MM.1S (cell line): ENCODE measurements around the gene SORT1.
"Not testable (repeated sequence)": the region's sequence is repeated elsewhere in the genome, so short reads cannot be mapped to it uniquely, and the experiment has no call there.

Experiments
- DNase-seq: peaks from one replicate; pipeline ENCODE4 v3.0.0-alpha.2; 2015
- H2AFZ ChIP-seq: fragments of 300-600 bp; sonication (generic); 2 replicates; pipeline ENCODE4 v1.6.0; 2016; ENCODE audit warnings: antibody characterized with exemption, low read length
- H3F3A ChIP-seq: fragments of 300-600 bp; sonication (generic); 2 replicates; pipeline ENCODE4 v1.6.1; 2016; ENCODE audit warnings: mild to moderate bottlenecking, antibody characterized with exemption, low read length, moderate library complexity, mixed read lengths; ENCODE audit not compliant: insufficient read depth
- H3K27ac ChIP-seq: fragments of 300-600 bp; sonication (generic); 2 replicates; pipeline ENCODE4 v1.5.1; 2016; ENCODE audit warnings: mild to moderate bottlenecking, low read length
- H3K27me3 ChIP-seq: fragments of 300-600 bp; sonication (generic); replicated peaks from 2 replicates; pipeline ENCODE4 v1.6.0; 2016; ENCODE audit warnings: low read length; ENCODE audit not compliant: insufficient read depth
- H3K36me3 ChIP-seq: fragments of 300-600 bp; sonication (generic); replicated peaks from 2 replicates; pipeline ENCODE4 v1.6.1; 2016; ENCODE audit warnings: mild to moderate bottlenecking, low read length, mixed read lengths; ENCODE audit not compliant: insufficient read depth
- H3K4me1 ChIP-seq: fragments of 300-600 bp; sonication (generic); 2 replicates; pipeline ENCODE4 v1.6.1; 2016; ENCODE audit warnings: low read length, mixed read lengths
- H3K4me2 ChIP-seq: fragments of 300-600 bp; sonication (generic); 2 replicates; pipeline ENCODE4 v1.6.0; 2016; ENCODE audit warnings: low read depth, low read length
- H3K4me3 ChIP-seq: fragments of 300-600 bp; sonication (generic); 2 replicates; pipeline ENCODE4 v1.5.1; 2016; ENCODE audit warnings: low read length, mixed read lengths
- H3K79me2 ChIP-seq: fragments of 300-600 bp; sonication (generic); 2 replicates; pipeline ENCODE4 v1.6.1; 2016; ENCODE audit warnings: mixed run types, low read length, mixed read lengths
- H3K9ac ChIP-seq: fragments of 300-600 bp; sonication (generic); 2 replicates; pipeline ENCODE4 v1.6.1; 2016; ENCODE audit warnings: low read length, mixed read lengths
- H3K9me2 ChIP-seq: fragments of 300-600 bp; sonication (generic); replicated peaks from 2 replicates; pipeline ENCODE4 v1.6.1; 2016; ENCODE audit warnings: mild to moderate bottlenecking, low read length, mixed read lengths; ENCODE audit not compliant: insufficient read depth
- H3K9me3 ChIP-seq: fragments of 300-600 bp; sonication (generic); replicated peaks from 2 replicates; pipeline ENCODE4 v1.6.1; 2016; ENCODE audit warnings: mild to moderate bottlenecking, low read length, mixed read lengths; ENCODE audit not compliant: insufficient read depth
- H4K20me1 ChIP-seq: fragments of 300-600 bp; sonication (generic); 2 replicates; pipeline ENCODE4 v1.6.1; 2016; ENCODE audit warnings: mild to moderate bottlenecking, low read length, moderate library complexity, mixed read lengths; ENCODE audit not compliant: insufficient read depth
- CTCF ChIP-seq: fragments of 300-600 bp; sonication (generic); IDR thresholded peaks from 2 replicates; pipeline ENCODE4 v1.5.1; 2016; ENCODE audit warnings: antibody characterized with exemption, low read length, mixed read lengths
- EZH2 ChIP-seq: fragments of 300-600 bp; sonication (generic); optimal IDR thresholded peaks from 2 replicates; pipeline ENCODE3; 2017; ENCODE audit warnings: low read depth, mild to moderate bottlenecking, antibody characterized with exemption, low read length, mixed read lengths
- EZH2phosphoT487 ChIP-seq: fragments of 300-600 bp; sonication (generic); IDR thresholded peaks from 2 replicates; pipeline ENCODE4 v1.6.1; 2018; ENCODE audit warnings: antibody characterized with exemption, low read length

SORT1 gene

GRCh38 chr1:109379422-109379821, 18.3 kb downstream of the SORT1 start:
- Histone ChIP-seq H3K9me2 (no peaks in the 10 kb centered on the region), H4K20me1 (no peaks in the 10 kb centered on the region), H3K27ac (no peak overlapping the region), H3K4me1 (peaks cover 4% of the 10 kb centered on the region; the same call in 1 of the 2 replicates), H3K9ac (no peak overlapping the region), H3K4me2 (no peak overlapping the region), H3K36me3 (no peaks in the 10 kb centered on the region), H3K4me3 (no peak overlapping the region), H3K79me2 (0 out of 2 replicates have a peak, but pooled peaks cover 4% of the 10 kb centered on the region), H3K27me3 (no peaks in the 10 kb centered on the region), H3F3A (peaks cover 8% of the 10 kb centered on the region; the same call in 1 of the 2 replicates), H3K9me3 (no peaks in the 10 kb centered on the region), H2AFZ (no peak overlapping the region)
- TF ChIP-seq CTCF = no peak
- no peak for DNase-seq

GRCh38 chr1:109377698-109378097, 20.0 kb downstream of the SORT1 start:
- no peak for TF ChIP-seq EZH2phosphoT487
- TF ChIP-seq EZH2 = no peak
- TF ChIP-seq CTCF = no peak

GRCh38 chr1:109373696-109374095, 24.0 kb downstream of the SORT1 start:
- DNase-seq, H3K4me2 ChIP-seq, H3K27me3 ChIP-seq, H3K9me2 ChIP-seq, H3K9ac ChIP-seq, H3K27ac ChIP-seq, H3K36me3 ChIP-seq, H2AFZ ChIP-seq, H3K4me3 ChIP-seq, H4K20me1 ChIP-seq, H3K9me3 ChIP-seq: not testable (repeated sequence)
- peaks cover 27% of the 10 kb centered on the region for H3K4me1 ChIP-seq
- H3F3A ChIP-seq = peaks cover 22% of the 10 kb centered on the region
- peaks cover 14% of the 10 kb centered on the region; the same call in 1 of the 2 replicates for H3K79me2 ChIP-seq

More at GRCh38 chr1:109377698-109378097, 20.0 kb downstream of the SORT1 start:
- Histone ChIP-seq H3K79me2 (peaks cover 14% of the 10 kb centered on the region; the same call in 1 of the 2 replicates), H3K36me3 (no peaks in the 10 kb centered on the region), H2AFZ (no peak overlapping the region), H3K9me2 (no peaks in the 10 kb centered on the region), H3K9me3 (no peaks in the 10 kb centered on the region), H3K4me3 (no peak overlapping the region), H3K27ac (no peak overlapping the region), H4K20me1 (no peaks in the 10 kb centered on the region), H3F3A (peaks cover 8% of the 10 kb centered on the region; the same call in 1 of the 2 replicates), H3K4me1 (peaks cover 4% of the 10 kb centered on the region; the same call in 1 of the 2 replicates), H3K4me2 (no peak overlapping the region), H3K9ac (no peak overlapping the region), H3K27me3 (no peaks in the 10 kb centered on the region)
- DNase-seq = no peak

- Histone ChIP-seq H3K9ac (no peak overlapping the region), H3K4me1 (peaks cover 31% of the 10 kb centered on the region), H3K27ac (no peak overlapping the region), H3K4me3 (no peak overlapping the region), H2AFZ (no peak overlapping the region), H3K36me3 (no peaks in the 10 kb centered on the region), H3K27me3 (no peaks in the 10 kb centered on the region), H3K4me2 (no peak overlapping the region), H3K79me2 (peaks cover 14% of the 10 kb centered on the region; the same call in 1 of the 2 replicates), H4K20me1 (no peaks in the 10 kb centered on the region), H3K9me2 (no peaks in the 10 kb centered on the region), H3F3A (peaks cover 22% of the 10 kb centered on the region), H3K9me3 (no peaks in the 10 kb centered on the region)
- TF ChIP-seq EZH2 = no peak
- TF ChIP-seq EZH2phosphoT487 = no peak
- no peak for TF ChIP-seq CTCF
- no peak for DNase-seq
Observed at GRCh38 chr1:109373126-109373525, 24.6 kb downstream of the SORT1 start.
